Measurements from ENCODE around the gene POLD4.
"Not testable (repeated sequence)": the region's sequence is repeated elsewhere in the genome, so short reads cannot be mapped to it uniquely, and the experiment has no call there.

DNA sequence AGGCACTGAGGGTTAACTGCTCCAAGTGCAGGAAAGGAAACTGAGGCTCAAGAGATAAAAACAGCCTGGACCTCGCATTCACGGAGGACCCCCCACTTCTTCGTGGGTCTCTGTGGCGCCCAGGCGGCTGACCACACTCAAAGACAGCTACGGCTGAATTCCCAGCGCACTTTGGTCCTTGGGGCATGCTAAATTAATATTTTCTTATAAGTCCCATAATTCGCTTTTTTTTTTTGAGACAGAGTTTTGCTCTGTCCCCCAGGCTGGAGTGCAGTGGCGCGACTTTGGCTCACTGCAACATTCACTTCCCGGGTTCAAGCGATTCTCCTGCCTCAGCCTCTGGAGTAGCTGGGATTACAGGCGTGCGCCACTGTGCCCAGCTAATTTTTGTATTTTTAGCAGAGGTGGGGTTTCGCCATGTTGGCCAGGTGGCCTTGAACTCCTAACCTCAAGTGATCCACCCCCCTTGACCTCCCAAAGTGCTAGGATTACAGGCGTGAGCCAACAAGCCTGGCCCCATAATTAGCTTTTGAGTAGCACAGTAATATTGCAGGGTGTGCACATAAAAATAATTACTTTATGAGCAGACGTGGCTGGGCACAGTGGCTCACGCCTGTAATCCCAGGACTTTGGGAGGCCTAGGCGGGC lies 49.0 kb upstream of the POLD4 start:
- TF ChIP-seq, protein P1, sequence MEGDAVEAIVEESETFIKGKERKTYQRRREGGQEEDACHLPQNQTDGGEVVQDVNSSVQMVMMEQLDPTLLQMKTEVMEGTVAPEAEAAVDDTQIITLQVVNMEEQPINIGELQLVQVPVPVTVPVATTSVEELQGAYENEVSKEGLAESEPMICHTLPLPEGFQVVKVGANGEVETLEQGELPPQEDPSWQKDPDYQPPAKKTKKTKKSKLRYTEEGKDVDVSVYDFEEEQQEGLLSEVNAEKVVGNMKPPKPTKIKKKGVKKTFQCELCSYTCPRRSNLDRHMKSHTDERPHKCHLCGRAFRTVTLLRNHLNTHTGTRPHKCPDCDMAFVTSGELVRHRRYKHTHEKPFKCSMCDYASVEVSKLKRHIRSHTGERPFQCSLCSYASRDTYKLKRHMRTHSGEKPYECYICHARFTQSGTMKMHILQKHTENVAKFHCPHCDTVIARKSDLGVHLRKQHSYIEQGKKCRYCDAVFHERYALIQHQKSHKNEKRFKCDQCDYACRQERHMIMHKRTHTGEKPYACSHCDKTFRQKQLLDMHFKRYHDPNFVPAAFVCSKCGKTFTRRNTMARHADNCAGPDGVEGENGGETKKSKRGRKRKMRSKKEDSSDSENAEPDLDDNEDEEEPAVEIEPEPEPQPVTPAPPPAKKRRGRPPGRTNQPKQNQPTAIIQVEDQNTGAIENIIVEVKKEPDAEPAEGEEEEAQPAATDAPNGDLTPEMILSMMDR (IDR thresholded peaks at IDR 0.05): peak in 1 of 6 experiments; percentile 10
- not testable (repeated sequence) for TF ChIP-seq POLR2A (IDR thresholded peaks at IDR 0.05)
